22Rv1 (cell line): Measurements from ENCODE around the gene CEBPG.

Source experiments
- H3K27ac ChIP-seq: fragments of 450-650 bp; 2 replicates; pipeline ENCODE4 v1.5.1; 2017
- CTCF ChIP-seq: fragments of 450-650 bp; IDR thresholded peaks from 2 replicates; pipeline ENCODE4 v1.5.1; 2017; ENCODE audit warnings: mild to moderate bottlenecking
- ZFX ChIP-seq: fragments of 450-650 bp; IDR thresholded peaks from 2 replicates; pipeline ENCODE4 v1.6.1; 2017; ENCODE audit warnings: antibody characterized with exemption, borderline replicate concordance

The CEBPG gene

GRCh38 chr19:33333642-33334041 is 39.9 kb upstream of the CEBPG start:
- TF ChIP-seq CTCF: no peak
- no peak for TF ChIP-seq ZFX
- H3K27ac ChIP-seq: no peak overlapping the region

- TF ChIP-seq CTCF (no peak), ZFX (no peak)
- no peak overlapping the region for H3K27ac ChIP-seq
These were observed 39.2 kb upstream of the CEBPG start for GRCh38 chr19:33334271-33334670.

- TF ChIP-seq ZFX (no peak), CTCF (no peak)
These were observed 38.1 kb upstream of the CEBPG start for GRCh38 chr19:33335446-33335845.

GRCh38 chr19:33339016-33339984 is 34.2 kb upstream of the CEBPG start:
- no peak overlapping the region for H3K27ac ChIP-seq
- no peak for TF ChIP-seq CTCF
- TF ChIP-seq ZFX: no peak

More at GRCh38 chr19:33335446-33335845, 38.1 kb upstream of the CEBPG start:
- H3K27ac ChIP-seq: no peak overlapping the region

- TF ChIP-seq CTCF: no peak
- no peak for TF ChIP-seq ZFX
- no peak overlapping the region for H3K27ac ChIP-seq
These were observed 32.5 kb upstream of the CEBPG start for GRCh38 chr19:33340991-33341390.

- TF ChIP-seq CTCF: no peak
- TF ChIP-seq ZFX: no peak
- H3K27ac ChIP-seq: no peak overlapping the region
These were observed 30.2 kb upstream of the CEBPG start for GRCh38 chr19:33343301-33343700.

GRCh38 chr19:33343859-33344572 is 29.5 kb upstream of the CEBPG start:
- no peak for TF ChIP-seq ZFX
- no peak overlapping the region for H3K27ac ChIP-seq
